Tibial artery (tissue), 4 donors: Measurements from ENCODE around the gene GSG1L2.

Source experiments
- DNase-seq, 2 donors: peaks; one replicate each; pipeline ENCODE4 v3.0.0-alpha.2; 2019
- H3K27ac ChIP-seq, 2 donors: fragments of 200-600 bp; sonication (generic) in 1 of 2; 1 replicate in 1 of 2; 2 replicates in 1 of 2; pipeline ENCODE4 v1.5.1; 2018 to 2019; ENCODE audit warnings: mild to moderate bottlenecking in 1 of 2
- H3K27me3 ChIP-seq, 2 donors: fragments of 200-600 bp; sonication (generic) in 1 of 2; one replicate each; pipeline versions ENCODE4 v1.5.1 to v1.6.0; 2016 to 2019
- H3K36me3 ChIP-seq, 3 donors: fragments of 200-600 bp; sonication (generic) in 2 of 3; one replicate each; pipeline ENCODE4 v1.5.1; 2016 to 2019; ENCODE audit warnings: mild to moderate bottlenecking in 2 of 3
- H3K4me1 ChIP-seq, 4 donors: fragments of 200-600 bp; sonication (generic) in 2 of 4; 1 replicate in 3 of 4; 2 replicates in 1 of 4; pipeline ENCODE4 v1.5.1; 2016 to 2019
- H3K4me3 ChIP-seq, 2 donors: fragments of 200-600 bp; sonication (generic) in 1 of 2; 1 replicate in 1 of 2; 2 replicates in 1 of 2; pipeline ENCODE4 v1.5.1; 2018 to 2019; ENCODE audit warnings: mild to moderate bottlenecking in 2 of 2
- H3K9me3 ChIP-seq, 3 donors: fragments of 200-600 bp; sonication (generic) in 1 of 3; one replicate each; pipeline ENCODE4 v1.5.1; 2016 to 2019
- CTCF ChIP-seq, 2 experiments: fragments of 200-600 bp in 1 of 2; fragments of 450-650 bp in 1 of 2; IDR thresholded peaks; one replicate each; pipeline ENCODE4 v1.5.1; 2017 to 2019; ENCODE audit warnings: antibody characterized with exemption in 2 of 2, mild to moderate bottlenecking in 1 of 2, moderate library complexity in 1 of 2
- intact Hi-C: fragments of 100-400 bp; cut with DNase I; formaldehyde crosslinking; loops from one replicate; pipeline ENCODE4 v1.15.0; 2023; ENCODE audit warnings: low total_unique reads

The GSG1L2 gene

GRCh38 chr17:9843152-9844010 is 21.5 kb upstream of the GSG1L2 start:
- no peak overlapping the region for H3K4me3 ChIP-seq
- H3K4me1 ChIP-seq: peaks cover 0 to 22% (median 15%) of the 10 kb centered on the region in 4 donors
- TF ChIP-seq CTCF (IDR thresholded peaks at IDR 0.05): no peak
- no peaks in the 10 kb centered on the region for H3K9me3 ChIP-seq
- H3K27me3 ChIP-seq: no peaks in the 10 kb centered on the region
- intact Hi-C loops: no loop called here
- H3K36me3 ChIP-seq: no peaks in the 10 kb centered on the region
- H3K27ac ChIP-seq: peak overlapping the region; percentile 59 to 64
- no peak for DNase-seq

DNA sequence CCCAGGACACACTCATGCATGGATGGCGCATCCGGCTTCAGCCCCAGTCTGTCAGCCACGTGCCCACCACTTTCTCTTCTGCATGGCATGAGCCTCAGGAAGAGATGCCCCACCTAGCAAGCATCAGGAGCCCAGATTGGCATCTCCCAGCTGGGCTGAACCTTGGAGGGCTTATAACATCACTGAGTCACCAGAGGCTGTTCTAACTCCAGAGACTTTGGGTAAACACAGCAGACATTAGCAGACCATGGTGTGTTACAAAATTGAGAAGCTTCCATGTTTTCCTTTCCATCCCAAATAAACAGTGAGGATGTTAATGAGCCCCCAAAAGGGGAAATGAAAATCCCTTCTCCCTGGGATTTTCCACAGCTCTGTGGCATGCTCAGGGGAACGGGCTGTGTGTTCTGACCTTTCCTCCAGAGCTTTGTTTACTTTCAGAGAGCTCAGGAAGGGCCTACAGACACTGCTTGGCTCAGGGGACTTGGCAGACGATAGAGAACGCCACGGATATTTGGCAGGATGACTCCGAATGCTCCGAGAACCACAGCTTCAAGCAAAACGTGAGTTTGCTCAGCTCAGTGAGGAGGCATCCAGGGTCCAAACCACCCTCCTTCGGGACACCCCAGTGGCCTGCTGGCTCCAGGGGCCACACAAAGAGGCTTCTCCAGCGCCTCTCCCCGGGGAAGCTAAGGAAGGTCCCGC is 20.3 kb upstream of the GSG1L2 start:
- H3K27me3 ChIP-seq: no peaks in the 10 kb centered on the region
- intact Hi-C loops: no loop called here
- peaks cover 0 to 27% (median 15%) of the 10 kb centered on the region in 4 donors for H3K4me1 ChIP-seq
- H3K9me3 ChIP-seq: no peaks in the 10 kb centered on the region
- no peaks in the 10 kb centered on the region for H3K36me3 ChIP-seq
- H3K4me3 ChIP-seq: no peak overlapping the region
- peak; percentile 75 to 87 for DNase-seq
- peak overlapping the region; percentile 59 to 64 for H3K27ac ChIP-seq
- TF ChIP-seq CTCF (IDR thresholded peaks at IDR 0.05): no peak

GRCh38 chr17:9839433-9839832 is 17.6 kb upstream of the GSG1L2 start:
- intact Hi-C loops: no loop called here
- Histone ChIP-seq H3K36me3 (no peaks in the 10 kb centered on the region), H3K4me3 (no peak overlapping the region), H3K27ac (no peak overlapping the region), H3K27me3 (no peaks in the 10 kb centered on the region), H3K4me1 (peaks cover 0 to 27% (median 15%) of the 10 kb centered on the region in 4 donors), H3K9me3 (no peaks in the 10 kb centered on the region)
- DNase-seq: no peak
- no peak for TF ChIP-seq CTCF (IDR thresholded peaks at IDR 0.05)

DNA sequence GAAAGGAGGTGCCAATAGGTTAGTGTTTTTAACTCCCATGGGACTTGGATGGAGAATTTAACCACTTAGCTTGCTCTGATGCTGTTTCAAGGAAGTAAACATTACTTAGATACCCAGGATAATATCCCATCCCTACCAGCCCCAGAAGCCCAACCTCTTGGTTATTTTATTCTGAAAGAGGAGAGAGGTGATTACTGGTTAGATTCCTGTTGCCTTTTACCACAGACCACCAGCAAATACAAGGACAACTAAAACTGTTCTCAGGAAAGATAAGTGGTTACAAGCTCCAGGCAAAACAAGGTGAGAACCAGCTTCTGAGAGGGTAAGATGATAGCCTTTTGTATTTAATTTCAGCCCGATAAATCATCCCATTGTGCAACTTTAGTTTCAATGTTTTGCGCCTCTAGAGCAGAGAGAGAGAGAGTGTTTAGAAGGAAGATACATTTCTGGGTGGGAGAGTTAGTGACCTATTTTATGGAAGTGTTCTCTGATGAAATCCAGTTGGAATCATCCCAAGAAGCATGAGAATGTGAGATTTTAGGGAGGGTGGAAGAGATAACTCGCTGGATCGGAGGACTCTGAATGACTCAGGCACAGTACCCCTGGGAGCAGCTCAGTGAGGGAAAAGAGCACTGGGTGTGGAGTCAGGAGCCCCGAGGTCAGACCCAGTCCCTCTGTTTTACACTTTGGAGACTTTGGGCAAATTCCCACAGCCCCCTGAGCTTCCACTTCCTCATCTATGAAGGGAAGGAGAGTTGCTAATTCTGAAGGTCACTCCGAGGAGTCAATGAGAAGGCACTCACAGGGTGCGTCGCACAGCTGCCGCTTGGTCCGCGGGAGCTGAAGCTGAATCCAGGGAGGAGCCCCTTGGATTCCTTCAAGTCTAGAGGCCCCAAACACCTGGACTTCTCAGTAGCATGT is 15.9 kb upstream of the GSG1L2 start:
- H3K27ac ChIP-seq: no peak overlapping the region
- no peaks in the 10 kb centered on the region for H3K36me3 ChIP-seq
- DNase-seq: peak; percentile 72 to 84
- intact Hi-C loops: no loop called here
- TF ChIP-seq CTCF (IDR thresholded peaks at IDR 0.05): no peak
- no peaks in the 10 kb centered on the region for H3K27me3 ChIP-seq
- H3K4me1 ChIP-seq: peaks cover 0 to 19% (median 10%) of the 10 kb centered on the region in 4 donors
- no peak overlapping the region for H3K4me3 ChIP-seq
- H3K9me3 ChIP-seq: no peaks in the 10 kb centered on the region

DNA sequence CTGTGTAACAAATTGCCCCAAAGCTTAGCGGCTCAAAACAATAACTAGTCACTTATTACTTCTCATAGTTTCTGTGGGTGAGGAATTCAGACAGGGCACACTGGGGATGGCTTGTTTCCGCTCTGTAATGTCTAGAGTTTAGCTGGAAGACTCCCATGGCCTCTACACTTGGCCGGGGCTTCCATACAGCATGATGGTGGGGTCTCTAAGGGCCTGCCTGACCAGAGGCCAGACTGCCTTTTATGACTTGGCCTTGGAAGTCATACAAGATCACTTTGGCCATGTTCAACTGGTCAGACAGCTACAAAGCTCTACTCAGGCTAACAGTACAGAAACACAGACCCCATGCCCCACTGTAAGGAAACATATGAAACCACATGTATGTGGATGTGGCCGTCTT is 12.0 kb upstream of the GSG1L2 start:
- Histone ChIP-seq H3K9me3 (no peaks in the 10 kb centered on the region), H3K4me3 (no peak overlapping the region), H3K27ac (no peak overlapping the region), H3K36me3 (no peaks in the 10 kb centered on the region), H3K4me1 (peaks cover 0 to 5% (median 0%) of the 10 kb centered on the region in 4 donors), H3K27me3 (no peaks in the 10 kb centered on the region)
- TF ChIP-seq CTCF (IDR thresholded peaks at IDR 0.05): no peak
- intact Hi-C loops: no loop called here
- no peak for DNase-seq
